ENCODE results near the gene TLR10.

Gene TLR10

GRCh38 chr4:38821739-38822138 lies 38.9 kb upstream of the TLR10 start:
- CTCF ChIA-PET = interaction anchor here (1.0 to 5.2 kb wide), 13 partner anchors 11 to 313 kb away, joined by 3 to 25 read pairs (median 4); partner anchors contain the start of genes TLR1 and TLR10
- POLR2A ChIA-PET = interaction anchor here (0.8 kb wide), 1 partner anchor 34 kb away, joined by 3 read pairs; no protein-coding TSS in a partner anchor
- DNase-seq (ENCODE audit: extremely low spot score) = no peak
- TF ChIP-seq CTCF (IDR thresholded peaks at IDR 0.05; ENCODE audit: control extremely low read depth, extremely low read depth, low read depth, missing control alignments) = no peak

- TF ChIP-seq CTCF (IDR thresholded peaks at IDR 0.05; ENCODE audit: control extremely low read depth, extremely low read depth, low read depth, missing control alignments) = no peak
- peak; percentile 52 for DNase-seq (ENCODE audit: extremely low spot score)
- ChIA-PET POLR2A (interaction anchor here (2.9 kb wide), 1 partner anchor 16 kb away, joined by 14 read pairs; the partner anchor contains the start of gene TLR1), CTCF (interaction anchor here (1.0 to 5.2 kb wide), 9 partner anchors 11 to 61 kb away, joined by 3 to 25 read pairs (median 13); partner anchors contain the start of genes TLR1 and TLR10)
These were observed 37.7 kb upstream of the TLR10 start for GRCh38 chr4:38820329-38821061.

GRCh38 chr4:38819569-38819968 lies 36.8 kb upstream of the TLR10 start:
- CTCF ChIA-PET = interaction anchor here (1.0 to 5.2 kb wide), 9 partner anchors 12 to 640 kb away, joined by 4 to 25 read pairs (median 13); partner anchors contain the start of genes TLR1, TLR10 and TLR6
- no peak for TF ChIP-seq CTCF (IDR thresholded peaks at IDR 0.05; ENCODE audit: control extremely low read depth, extremely low read depth, low read depth, missing control alignments)
- POLR2A ChIA-PET = interaction anchor here (0.6 to 2.9 kb wide), 2 partner anchors 15 to 58 kb away, joined by 3 to 14 read pairs; partner anchors contain the start of gene TLR1
- DNase-seq (ENCODE audit: extremely low spot score) = no peak

- POLR2A ChIA-PET = interaction anchor here (0.6 to 2.9 kb wide), 2 partner anchors 14 to 57 kb away, joined by 5 to 14 read pairs; partner anchors contain the start of gene TLR1
- DNase-seq (ENCODE audit: extremely low spot score) = peak; percentile 55
- no peak for TF ChIP-seq CTCF (IDR thresholded peaks at IDR 0.05; ENCODE audit: control extremely low read depth, extremely low read depth, low read depth, missing control alignments)
- CTCF ChIA-PET = interaction anchor here (0.8 to 5.2 kb wide), 10 partner anchors 13 to 59 kb away, joined by 3 to 25 read pairs (median 12); partner anchors contain the start of genes TLR1, TLR10 and TLR6
These were observed 35.7 kb upstream of the TLR10 start for GRCh38 chr4:38818441-38818976.

GRCh38 chr4:38815885-38816782 lies 33.3 kb upstream of the TLR10 start:
- POLR2A ChIA-PET = interaction anchor here (1.0 to 2.3 kb wide), 3 partner anchors 11 to 55 kb away, joined by 6 read pairs; partner anchors contain the start of gene TLR10
- CTCF ChIA-PET = interaction anchor here (1.4 to 5.2 kb wide), 5 partner anchors 12 to 319 kb away, joined by 3 to 25 read pairs (median 6); partner anchors contain the start of genes TLR1 and TLR10

More at GRCh38 chr4:38815885-38816782, 33.3 kb upstream of the TLR10 start:
- no peak for DNase-seq (ENCODE audit: extremely low spot score)
- no peak for TF ChIP-seq CTCF (IDR thresholded peaks at IDR 0.05; ENCODE audit: control extremely low read depth, extremely low read depth, low read depth, missing control alignments)

All from GM10248 (cell line).